ENCODE measurements around the gene VGF.
"Not testable (repeated sequence)": the region's sequence is repeated elsewhere in the genome, so short reads cannot be mapped to it uniquely, and the experiment has no call there.

Gene VGF

GRCh38 chr7:101151908-101152651 is 13.3 kb downstream of the VGF start:
- DNase-seq (ENCODE audit: insufficient read length, low spot score): no peak
- FAIRE-seq: no peak

GRCh38 chr7:101140746-101141382 is 24.5 kb downstream of the VGF start:
- FAIRE-seq: no peak

GRCh38 chr7:101140339-101140699 is 25.1 kb downstream of the VGF start:
- FAIRE-seq: no peak
- no peak for DNase-seq (ENCODE audit: insufficient read length, low spot score)

More at GRCh38 chr7:101140746-101141382, 24.5 kb downstream of the VGF start:
- DNase-seq (ENCODE audit: insufficient read length, low spot score): no peak

GRCh38 chr7:101138213-101138870 is 27.0 kb downstream of the VGF start:
- FAIRE-seq (no peak), DNase-seq (ENCODE audit: insufficient read length, low spot score) (no peak)

- no peak for DNase-seq (ENCODE audit: insufficient read length, low spot score)
- no peak for FAIRE-seq
Observed at GRCh38 chr7:101137651-101138212, 27.6 kb downstream of the VGF start.

GRCh38 chr7:101134399-101134980 is 30.9 kb downstream of the VGF start:
- FAIRE-seq: no peak
- no peak for DNase-seq (ENCODE audit: insufficient read length, low spot score)

- no peak for FAIRE-seq
Observed at GRCh38 chr7:101133621-101134398, 31.6 kb downstream of the VGF start.

GRCh38 chr7:101132626-101133600 is 32.5 kb downstream of the VGF start:
- not testable (repeated sequence) for FAIRE-seq; DNase-seq (ENCODE audit: insufficient read length, low spot score)

More at GRCh38 chr7:101133621-101134398, 31.6 kb downstream of the VGF start:
- no peak for DNase-seq (ENCODE audit: insufficient read length, low spot score)

- FAIRE-seq (no peak), DNase-seq (ENCODE audit: insufficient read length, low spot score) (no peak)
Observed at GRCh38 chr7:101129603-101130117, 35.7 kb downstream of the VGF start.

- DNase-seq (ENCODE audit: insufficient read length, low spot score) (no peak), FAIRE-seq (no peak)
Observed at GRCh38 chr7:101128040-101128834, 37.1 kb downstream of the VGF start.

- no peak for DNase-seq (ENCODE audit: insufficient read length, low spot score)
- FAIRE-seq: no peak
Observed at GRCh38 chr7:101127460-101128039, 37.8 kb downstream of the VGF start.

GRCh38 chr7:101126651-101127459 is 38.5 kb downstream of the VGF start, which contains the start of gene SERPINE1:
Gene SERPINE1 (plus strand): TSS chr7:101127104. CDS start chr7:101128394, 1,290 bp downstream.
- DNase-seq (ENCODE audit: insufficient read length, low spot score) (peak; percentile 61), FAIRE-seq (peak; percentile 56)

- FAIRE-seq: peak; percentile 68
- DNase-seq (ENCODE audit: insufficient read length, low spot score): peak; percentile 47
Observed at GRCh38 chr7:101125989-101126650, 39.2 kb downstream of the VGF start.

GRCh38 chr7:101124376-101125056 is 40.9 kb downstream of the VGF start:
- no peak for DNase-seq (ENCODE audit: insufficient read length, low spot score)
- no peak for FAIRE-seq

GRCh38 chr7:101123703-101124068 is 41.7 kb downstream of the VGF start:
- no peak for FAIRE-seq
- DNase-seq (ENCODE audit: insufficient read length, low spot score): no peak

Measured in GM19239 (cell line).